IPS-20b (cell line): Measurements from ENCODE around the gene MUL1.
A peak's percentile ranks its signal among the peaks of the same experiment; 100 is the strongest.

Experiments used
- H3K27ac ChIP-seq: one replicate; pipeline ENCODE4 v1.5.1; 2013; ENCODE audit warnings: low read length
- H3K27me3 ChIP-seq: 2 replicates; pipeline ENCODE4 v1.6.1; 2013; ENCODE audit warnings: mild to moderate bottlenecking, low read length, inconsistent platforms; ENCODE audit not compliant: insufficient read depth
- H3K36me3 ChIP-seq: 2 replicates; pipeline ENCODE4 v1.6.1; 2013; ENCODE audit warnings: low read depth, mild to moderate bottlenecking, inconsistent platforms, low read length, moderate library complexity; ENCODE audit not compliant: insufficient read depth
- H3K4me1 ChIP-seq: 2 replicates; pipeline ENCODE4 v1.6.1; 2013; ENCODE audit warnings: mild to moderate bottlenecking, control low read depth, inconsistent platforms, low read length, moderate library complexity; ENCODE audit not compliant: insufficient read depth
- H3K4me3 ChIP-seq: 2 replicates; pipeline ENCODE4 v1.5.1; 2013; ENCODE audit warnings: mild to moderate bottlenecking, low read length, inconsistent platforms
- H3K9ac ChIP-seq: 2 replicates; pipeline ENCODE4 v1.6.1; 2013; ENCODE audit warnings: low read depth, mild to moderate bottlenecking, inconsistent platforms, low read length, moderate library complexity
- H3K9me3 ChIP-seq: 2 replicates; pipeline ENCODE4 v1.6.1; 2013; ENCODE audit warnings: mild to moderate bottlenecking, low read depth, low read length, inconsistent platforms; ENCODE audit not compliant: insufficient read depth

MUL1 gene

DNA sequence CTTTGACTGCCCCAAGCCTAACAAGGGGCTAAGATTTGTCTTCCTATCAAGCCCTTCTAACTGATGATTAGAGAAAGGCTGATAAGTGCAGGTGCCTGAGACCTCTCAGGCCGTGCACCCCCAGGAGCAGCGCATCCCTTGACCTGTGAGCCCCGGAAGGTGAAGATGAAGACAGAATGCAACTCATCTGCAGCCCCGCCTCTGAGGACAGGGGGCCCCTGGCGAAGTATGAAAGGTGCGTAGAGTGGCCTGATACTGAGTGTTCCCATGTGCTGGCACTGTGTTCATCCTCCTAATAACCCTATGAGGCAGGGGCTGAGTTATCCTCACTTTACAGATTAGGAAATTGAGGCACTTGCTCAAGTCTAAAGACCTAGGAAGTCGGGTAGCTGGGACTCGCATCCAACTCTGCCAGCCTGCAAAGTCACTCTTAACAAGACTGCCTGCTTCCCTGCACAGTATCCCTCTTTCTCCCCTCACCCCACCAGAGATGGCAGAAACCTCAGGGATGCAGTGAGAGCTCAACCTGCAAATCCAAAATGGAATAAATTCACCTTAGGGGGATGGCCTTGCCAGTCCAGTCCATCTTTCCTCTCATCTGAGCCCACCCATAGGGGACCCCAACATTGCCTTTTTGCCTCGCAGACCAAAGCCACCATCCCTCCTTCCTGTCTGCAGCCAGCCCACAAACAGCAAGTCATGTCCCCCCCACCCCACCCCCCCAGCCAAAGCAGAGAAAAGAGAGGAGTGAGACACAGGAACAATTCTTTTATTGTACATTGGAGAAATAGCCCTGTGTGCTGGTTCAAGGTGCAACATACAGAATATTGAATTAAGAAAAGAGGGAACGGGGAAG lies 26.1 kb downstream of the MUL1 start:
- peaks cover 15% of the 10 kb centered on the region for H3K4me1 ChIP-seq
- H3K27me3 ChIP-seq = peaks cover 92% of the 10 kb centered on the region
- H3K9me3 ChIP-seq = no peaks in the 10 kb centered on the region
- H3K9ac ChIP-seq = no peak overlapping the region
- H3K36me3 ChIP-seq = no peaks in the 10 kb centered on the region
- no peak overlapping the region for H3K27ac ChIP-seq
- no peak overlapping the region for H3K4me3 ChIP-seq

DNA sequence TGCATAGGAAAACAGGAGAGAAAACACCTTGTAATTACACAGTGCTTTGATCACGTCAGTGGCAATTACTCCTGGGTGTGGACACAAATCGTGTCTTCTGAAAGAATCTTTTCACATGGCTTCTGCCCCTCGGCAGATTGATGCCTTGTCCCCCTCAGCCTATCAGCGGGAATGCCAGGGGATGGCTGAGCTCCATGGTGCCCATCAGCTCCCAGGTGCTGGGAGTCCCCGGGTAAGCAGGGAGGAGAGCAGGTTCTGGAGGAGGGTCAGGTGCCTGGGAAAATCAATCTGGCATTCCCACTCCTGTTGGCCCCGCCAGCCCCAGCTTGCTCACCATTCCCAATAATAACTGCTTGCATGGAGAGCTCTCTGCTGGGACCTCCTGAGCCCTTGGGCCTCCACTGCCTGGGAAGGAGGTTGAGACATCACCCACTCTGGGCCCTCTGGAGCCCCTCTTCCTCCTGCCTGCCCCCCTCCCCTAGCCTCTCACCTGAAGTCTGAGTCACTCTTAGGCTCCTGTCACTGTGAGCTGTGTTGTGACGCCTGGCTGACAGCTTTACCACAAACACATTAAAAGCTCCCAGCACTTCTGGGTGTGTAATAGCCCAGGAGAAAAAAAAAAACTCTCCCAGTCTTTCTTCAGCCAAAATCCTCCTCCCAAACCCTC lies 26.9 kb downstream of the MUL1 start:
- Histone ChIP-seq H3K9ac (no peak overlapping the region), H3K27ac (no peak overlapping the region), H3K4me3 (no peak overlapping the region), H3K4me1 (peaks cover 17% of the 10 kb centered on the region), H3K36me3 (no peaks in the 10 kb centered on the region), H3K9me3 (no peaks in the 10 kb centered on the region), H3K27me3 (peaks cover 90% of the 10 kb centered on the region)

DNA sequence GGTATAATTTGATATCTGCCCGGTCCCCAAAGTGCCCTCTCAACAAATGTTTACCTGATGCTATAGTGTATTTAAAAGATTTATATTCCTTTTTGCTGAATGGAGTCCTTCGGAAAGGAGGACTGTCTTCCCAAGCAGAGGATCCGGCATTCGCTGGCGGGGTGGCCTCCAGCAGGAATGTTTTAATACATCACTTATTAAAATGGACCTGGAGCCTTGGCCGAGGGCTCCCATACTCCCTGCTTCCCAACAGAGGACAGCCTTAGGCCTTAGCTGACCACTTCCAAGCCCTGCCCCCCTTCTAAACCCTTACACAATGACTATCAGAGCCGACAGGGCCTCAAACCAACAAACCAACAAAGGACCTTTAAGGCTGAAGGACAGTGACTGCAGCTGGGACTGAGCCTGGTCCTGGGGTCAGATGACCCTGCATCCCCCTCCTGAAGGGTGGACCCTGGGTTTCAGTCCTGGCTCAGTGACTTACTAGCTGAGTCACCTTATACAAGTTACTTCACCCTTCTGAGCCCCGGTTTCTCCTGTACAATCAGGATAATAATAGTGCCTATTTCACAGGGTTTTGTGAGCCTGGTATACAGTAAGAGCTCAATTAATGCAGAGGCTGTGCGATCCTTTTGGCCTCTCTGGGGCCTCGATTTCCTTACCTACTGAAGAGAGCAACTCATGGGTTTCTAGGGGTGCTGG lies 27.6 kb downstream of the MUL1 start:
- Histone ChIP-seq H3K4me3 (no peak overlapping the region), H3K9ac (no peak overlapping the region), H3K27ac (no peak overlapping the region), H3K4me1 (peaks cover 17% of the 10 kb centered on the region), H3K36me3 (no peaks in the 10 kb centered on the region), H3K9me3 (no peaks in the 10 kb centered on the region), H3K27me3 (peaks cover 91% of the 10 kb centered on the region)

DNA sequence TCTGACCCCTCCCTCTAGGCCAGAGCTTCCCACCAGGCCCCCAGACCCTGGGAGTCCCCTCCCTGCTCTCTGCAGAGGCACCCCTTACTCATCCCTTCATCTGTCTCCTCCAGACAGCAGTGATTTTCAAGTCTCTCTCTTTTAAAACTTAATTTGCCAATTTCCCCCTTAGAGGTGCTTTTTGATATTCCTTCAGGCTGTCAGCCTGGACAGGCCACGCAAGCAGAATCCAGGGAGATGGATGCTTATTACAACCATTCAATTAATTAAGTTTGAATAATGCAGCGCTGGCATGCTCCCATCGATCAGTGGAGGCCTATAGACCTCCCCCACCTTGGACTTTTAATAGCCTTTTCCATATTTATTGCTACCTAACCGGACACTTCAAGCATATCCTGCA lies 28.1 kb downstream of the MUL1 start:
- Histone ChIP-seq H3K4me3 (no peak overlapping the region), H3K9ac (no peak overlapping the region), H3K27me3 (peaks cover 87% of the 10 kb centered on the region), H3K9me3 (no peaks in the 10 kb centered on the region), H3K27ac (no peak overlapping the region), H3K36me3 (no peaks in the 10 kb centered on the region), H3K4me1 (peaks cover 17% of the 10 kb centered on the region)

DNA sequence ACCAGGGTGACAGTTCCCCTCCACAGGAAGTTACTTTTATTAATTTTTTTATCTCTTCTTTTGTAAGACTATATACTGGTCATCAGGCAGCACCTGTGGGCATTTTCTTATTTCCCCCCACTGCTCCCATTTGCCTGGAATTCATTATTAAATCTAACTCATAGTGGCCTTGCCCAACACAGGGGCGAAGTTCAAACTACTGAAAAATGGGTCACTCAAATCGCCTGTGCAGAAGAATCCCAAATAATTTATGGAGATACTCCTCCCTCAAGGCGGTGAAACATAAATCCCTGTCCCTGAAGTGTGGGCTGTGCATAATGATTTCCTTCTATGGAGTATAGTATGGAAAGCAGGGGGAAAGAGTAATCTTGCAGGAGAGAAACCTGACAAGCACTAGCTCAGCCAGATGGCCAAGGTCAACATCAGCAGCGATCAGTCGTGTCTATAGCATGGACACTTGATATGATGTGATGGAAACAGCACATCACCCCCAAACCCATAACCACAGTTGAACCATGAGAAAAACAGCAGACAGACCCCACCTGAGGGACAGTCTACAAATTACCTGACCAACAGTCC lies 29.8 kb downstream of the MUL1 start:
- H3K9me3 ChIP-seq = no peaks in the 10 kb centered on the region
- H3K27me3 ChIP-seq = peaks cover 71% of the 10 kb centered on the region
- H3K27ac ChIP-seq = no peak overlapping the region
- peaks cover 17% of the 10 kb centered on the region for H3K4me1 ChIP-seq
- no peak overlapping the region for H3K4me3 ChIP-seq
- no peaks in the 10 kb centered on the region for H3K36me3 ChIP-seq
- H3K9ac ChIP-seq = no peak overlapping the region

DNA sequence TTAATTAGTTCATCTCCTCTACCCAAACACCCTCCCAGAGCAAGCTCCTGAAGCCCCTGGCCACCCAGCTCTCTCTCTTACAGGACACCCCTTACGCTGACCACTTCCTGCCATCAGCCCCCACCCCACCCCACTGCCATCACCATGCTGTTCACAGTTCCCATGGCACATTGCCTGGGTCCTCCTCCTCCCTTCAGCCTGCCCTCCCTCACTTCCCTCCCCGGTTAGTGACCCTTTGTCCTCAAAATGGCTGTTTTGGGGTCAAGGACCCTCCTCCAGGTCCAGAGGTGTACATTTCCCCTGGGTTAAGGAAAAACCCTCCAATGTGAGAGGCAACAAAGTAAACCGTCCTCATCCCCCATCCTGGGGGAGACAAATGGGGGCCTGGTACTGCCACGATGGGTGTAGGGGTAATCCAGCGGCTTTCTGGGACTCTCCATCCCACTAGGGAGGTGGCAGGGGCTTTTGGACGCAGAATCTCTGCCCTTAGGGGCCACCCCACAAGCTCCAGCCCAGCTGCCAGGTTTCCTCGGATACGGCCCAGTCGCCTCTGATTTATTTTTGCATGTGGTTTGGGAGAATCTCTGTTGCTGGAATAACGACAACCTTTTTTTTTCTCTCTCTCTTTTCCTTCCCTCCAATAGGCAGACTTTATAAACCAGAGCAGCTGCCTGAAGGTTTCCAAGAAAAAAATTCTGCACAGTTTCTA lies 30.4 kb downstream of the MUL1 start:
- Histone ChIP-seq H3K4me3 (no peak overlapping the region), H3K27ac (no peak overlapping the region), H3K36me3 (no peaks in the 10 kb centered on the region), H3K9me3 (no peaks in the 10 kb centered on the region), H3K4me1 (peaks cover 17% of the 10 kb centered on the region), H3K27me3 (peaks cover 64% of the 10 kb centered on the region), H3K9ac (no peak overlapping the region)

DNA sequence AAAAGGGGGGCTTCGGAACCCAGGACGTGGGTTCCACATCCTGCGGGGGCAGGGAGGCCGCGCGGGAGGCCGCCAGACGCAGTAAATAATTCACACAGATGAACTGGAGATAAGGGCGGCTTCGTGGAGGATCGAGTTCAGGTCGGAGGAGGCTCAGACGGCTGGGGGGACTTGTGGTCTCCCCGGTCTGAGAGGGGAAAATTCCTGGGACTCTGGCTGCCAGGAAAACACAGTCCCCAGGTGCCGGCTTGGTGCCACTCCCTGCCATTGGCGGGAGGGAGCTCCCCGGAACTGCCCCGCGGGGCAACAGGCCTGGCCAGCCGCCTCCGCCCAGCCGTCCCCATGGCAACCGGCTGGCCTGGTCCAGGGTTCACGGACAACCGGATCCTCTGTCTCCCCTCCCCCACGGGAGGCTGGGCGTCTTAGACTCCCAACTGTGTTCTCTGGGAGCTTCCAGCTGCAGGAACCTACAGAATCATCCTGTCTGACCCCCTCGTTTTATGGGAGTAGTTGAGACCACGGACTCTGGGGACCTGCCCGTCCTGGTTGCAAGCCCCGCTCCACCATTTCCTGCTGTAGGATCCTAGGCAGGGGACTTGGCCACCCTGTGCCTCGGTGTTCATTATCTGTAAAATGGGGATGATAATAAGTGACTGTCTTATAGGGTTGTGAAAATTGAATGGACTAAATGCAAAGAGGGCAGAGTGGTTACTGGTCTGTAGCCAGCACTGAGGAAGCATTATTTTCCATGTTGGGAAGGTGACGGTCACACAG lies 31.5 kb downstream of the MUL1 start:
- Histone ChIP-seq H3K9ac (no peak overlapping the region), H3K27ac (no peak overlapping the region), H3K36me3 (no peaks in the 10 kb centered on the region), H3K27me3 (peaks cover 54% of the 10 kb centered on the region), H3K4me3 (peak overlapping the region; percentile 52; the same call in 1 of the 2 replicates), H3K4me1 (peaks cover 13% of the 10 kb centered on the region), H3K9me3 (no peaks in the 10 kb centered on the region)

DNA sequence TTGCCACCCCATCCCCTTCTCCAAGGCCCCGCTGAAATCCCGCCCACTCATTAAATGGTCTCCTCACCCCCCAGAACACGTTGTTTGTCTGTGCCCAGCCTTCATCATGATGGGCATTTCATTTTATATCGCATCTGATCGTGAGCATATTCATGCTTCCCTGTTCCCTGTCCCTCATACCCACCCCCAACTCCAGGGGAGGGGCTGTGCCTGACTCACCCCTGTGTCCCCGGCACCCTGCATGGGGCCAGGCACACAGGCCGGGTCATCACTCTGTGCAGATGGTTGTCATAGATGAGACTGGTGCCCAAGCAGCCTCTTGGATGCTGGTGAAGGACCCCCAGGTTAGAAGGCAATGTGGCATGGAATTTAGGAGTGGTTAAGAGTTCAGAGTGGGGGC lies 33.0 kb downstream of the MUL1 start:
- Histone ChIP-seq H3K4me1 (peaks cover 13% of the 10 kb centered on the region), H3K4me3 (no peak overlapping the region), H3K27me3 (peaks cover 40% of the 10 kb centered on the region), H3K9ac (no peak overlapping the region), H3K27ac (no peak overlapping the region), H3K36me3 (no peaks in the 10 kb centered on the region), H3K9me3 (no peaks in the 10 kb centered on the region)

DNA sequence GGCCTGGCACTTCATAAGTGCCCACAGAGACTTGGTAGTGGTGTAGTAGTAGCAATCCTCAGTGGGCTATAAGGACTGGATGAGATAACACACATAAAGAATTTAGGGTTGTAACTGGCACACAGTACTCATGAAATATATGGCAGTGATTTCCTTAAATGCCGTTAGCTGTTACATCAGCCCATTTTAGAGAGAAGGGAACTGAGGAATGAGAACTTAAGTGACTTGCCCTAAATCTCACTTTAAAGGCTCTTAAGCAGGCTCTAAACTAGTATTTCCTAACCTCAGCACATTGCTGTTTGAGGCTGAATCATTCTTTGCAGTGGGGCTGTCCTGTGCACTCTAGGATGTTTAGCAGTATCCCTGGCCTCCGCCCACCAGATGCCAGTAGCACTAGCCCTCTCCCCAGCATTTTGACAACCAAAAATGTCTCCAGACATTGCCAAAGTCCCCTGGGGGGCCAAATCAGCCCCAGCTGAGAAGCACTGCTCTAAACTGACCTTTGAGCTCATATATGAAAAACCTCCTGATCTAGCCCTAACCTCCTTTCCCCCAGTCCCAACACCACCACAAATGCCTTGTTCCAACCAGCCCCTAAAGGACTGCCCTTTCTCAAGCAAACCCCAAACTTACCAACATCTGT lies 33.5 kb downstream of the MUL1 start:
- Histone ChIP-seq H3K36me3 (no peaks in the 10 kb centered on the region), H3K27me3 (peaks cover 34% of the 10 kb centered on the region), H3K9ac (no peak overlapping the region), H3K4me3 (no peak overlapping the region), H3K9me3 (no peaks in the 10 kb centered on the region), H3K4me1 (peaks cover 13% of the 10 kb centered on the region), H3K27ac (no peak overlapping the region)

DNA sequence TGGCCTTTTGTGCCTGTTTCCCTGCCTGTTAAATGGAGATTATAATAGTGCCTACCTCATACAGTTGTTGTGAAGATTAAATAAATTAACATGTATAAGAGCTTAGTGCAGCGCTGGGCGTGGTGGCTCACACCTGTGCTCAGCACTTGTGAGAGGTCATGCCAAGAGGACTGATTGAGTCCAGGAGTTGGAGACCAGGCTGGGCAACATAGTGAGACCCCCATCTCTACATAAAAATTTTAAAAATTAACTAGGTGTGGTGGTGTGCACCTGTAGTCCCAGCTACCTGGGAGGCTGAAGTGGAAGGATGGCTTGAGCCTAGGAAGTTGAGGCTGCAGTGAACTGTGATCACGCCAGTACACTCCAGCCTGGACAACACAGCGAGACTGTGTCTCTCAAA lies 34.1 kb downstream of the MUL1 start:
- H3K9ac ChIP-seq = no peak overlapping the region; the same call in 1 of the 2 replicates
- no peak overlapping the region for H3K27ac ChIP-seq
- no peaks in the 10 kb centered on the region for H3K36me3 ChIP-seq
- H3K9me3 ChIP-seq = no peaks in the 10 kb centered on the region
- H3K27me3 ChIP-seq = peaks cover 32% of the 10 kb centered on the region
- peaks cover 13% of the 10 kb centered on the region for H3K4me1 ChIP-seq
- H3K4me3 ChIP-seq = peak overlapping the region; percentile 67; the same call in 1 of the 2 replicates
